ENCODE data around the gene CD63. TPM values are rescaled to one million over a fixed set of nuclear protein-coding genes. Genes with fewer than 3 reads are reported as not detected.

Gene CD63
- total RNA-seq, 1 experiment from 2014 or later: 409 TPM

DNA sequence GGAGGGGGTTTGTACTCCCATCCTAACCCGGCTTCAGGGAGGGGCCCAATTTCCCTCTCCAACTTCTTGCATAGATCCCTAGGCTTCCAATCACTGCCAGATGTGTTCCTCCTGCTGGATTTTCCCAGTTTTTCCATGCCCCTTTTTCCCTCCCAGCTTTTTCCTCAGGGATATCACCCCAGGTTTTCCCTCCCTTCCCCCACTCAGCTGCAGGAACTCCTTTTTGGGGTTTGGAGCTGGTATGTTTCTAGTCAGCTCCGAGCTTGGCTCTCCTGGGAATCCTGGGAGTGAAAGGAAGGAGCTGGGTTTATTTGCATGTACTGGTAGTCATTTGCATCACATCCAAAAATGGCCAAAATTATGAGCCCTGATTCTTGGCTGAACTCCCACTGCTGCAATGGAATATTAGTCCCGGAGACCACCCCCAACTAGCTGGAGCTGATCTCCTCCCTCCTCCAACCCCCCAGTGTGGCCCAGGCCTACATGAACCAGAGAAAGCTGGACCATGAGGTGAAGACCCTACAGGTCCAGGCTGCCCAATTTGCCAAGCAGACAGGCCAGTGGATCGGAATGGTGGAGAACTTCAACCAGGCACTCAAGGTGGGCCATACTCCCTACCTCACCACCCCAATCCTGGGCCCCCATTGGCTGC is 10.1 kb downstream of the CD63 start:
- ATAC-seq: no peak
- ChIA-PET CTCF (interaction anchor here (1.1 to 10.8 kb wide), 9 partner anchors 11 to 111 kb away, joined by 3 to 160 read pairs (median 16); partner anchors contain the start of genes CD63 and ITGA7), POLR2A (interaction anchor here (1.5 to 3.4 kb wide), 2 partner anchors 11 kb away, joined by 6 to 21 read pairs; partner anchors contain the start of genes CD63 and ITGA7)
- Mint-ChIP-seq H3K4me1 (peaks cover 37% of the 10 kb centered on the region), H3K9me3 (no peaks in the 10 kb centered on the region), H3K27me3 (ENCODE audit: low read depth) (0 out of 2 replicates have a peak, but pooled peaks cover 3% of the 10 kb centered on the region), H3K27ac (peak overlapping the region; percentile 3; the same call in 1 of the 2 replicates), H3K4me3 (peak overlapping the region; percentile 85), H3K36me3 (peaks cover 4% of the 10 kb centered on the region; the same call in 1 of the 2 replicates)
- TF ChIP-seq, protein P1, sequence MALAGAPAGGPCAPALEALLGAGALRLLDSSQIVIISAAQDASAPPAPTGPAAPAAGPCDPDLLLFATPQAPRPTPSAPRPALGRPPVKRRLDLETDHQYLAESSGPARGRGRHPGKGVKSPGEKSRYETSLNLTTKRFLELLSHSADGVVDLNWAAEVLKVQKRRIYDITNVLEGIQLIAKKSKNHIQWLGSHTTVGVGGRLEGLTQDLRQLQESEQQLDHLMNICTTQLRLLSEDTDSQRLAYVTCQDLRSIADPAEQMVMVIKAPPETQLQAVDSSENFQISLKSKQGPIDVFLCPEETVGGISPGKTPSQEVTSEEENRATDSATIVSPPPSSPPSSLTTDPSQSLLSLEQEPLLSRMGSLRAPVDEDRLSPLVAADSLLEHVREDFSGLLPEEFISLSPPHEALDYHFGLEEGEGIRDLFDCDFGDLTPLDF (CRISPR knock-in tag; IDR thresholded peaks at IDR 0.05): no peak
- TF ChIP-seq GTF2I (CRISPR knock-in tag; conservative IDR thresholded peaks at IDR 0.05) (no peak), FOXP1 (CRISPR knock-in tag; IDR thresholded peaks at IDR 0.05; ENCODE audit: borderline replicate concordance) (no peak), SP1 (CRISPR knock-in tag; conservative IDR thresholded peaks at IDR 0.05) (no peak), ZNF138 (CRISPR knock-in tag; conservative IDR thresholded peaks at IDR 0.05) (no peak), ETV6 (CRISPR knock-in tag; IDR thresholded peaks at IDR 0.05) (no peak), FOXK1 (CRISPR knock-in tag; IDR thresholded peaks at IDR 0.05) (no peak), NR2C2 (CRISPR knock-in tag; IDR thresholded peaks at IDR 0.05) (no peak), EMX1 (CRISPR knock-in tag; IDR thresholded peaks at IDR 0.05) (no peak), ZNF423 (CRISPR knock-in tag; IDR thresholded peaks at IDR 0.05) (no peak), MXD4 (CRISPR knock-in tag; IDR thresholded peaks at IDR 0.05; ENCODE audit: borderline replicate concordance) (no peak), RORB (CRISPR knock-in tag; IDR thresholded peaks at IDR 0.05) (no peak)
- TF ChIP-seq, protein P2, sequence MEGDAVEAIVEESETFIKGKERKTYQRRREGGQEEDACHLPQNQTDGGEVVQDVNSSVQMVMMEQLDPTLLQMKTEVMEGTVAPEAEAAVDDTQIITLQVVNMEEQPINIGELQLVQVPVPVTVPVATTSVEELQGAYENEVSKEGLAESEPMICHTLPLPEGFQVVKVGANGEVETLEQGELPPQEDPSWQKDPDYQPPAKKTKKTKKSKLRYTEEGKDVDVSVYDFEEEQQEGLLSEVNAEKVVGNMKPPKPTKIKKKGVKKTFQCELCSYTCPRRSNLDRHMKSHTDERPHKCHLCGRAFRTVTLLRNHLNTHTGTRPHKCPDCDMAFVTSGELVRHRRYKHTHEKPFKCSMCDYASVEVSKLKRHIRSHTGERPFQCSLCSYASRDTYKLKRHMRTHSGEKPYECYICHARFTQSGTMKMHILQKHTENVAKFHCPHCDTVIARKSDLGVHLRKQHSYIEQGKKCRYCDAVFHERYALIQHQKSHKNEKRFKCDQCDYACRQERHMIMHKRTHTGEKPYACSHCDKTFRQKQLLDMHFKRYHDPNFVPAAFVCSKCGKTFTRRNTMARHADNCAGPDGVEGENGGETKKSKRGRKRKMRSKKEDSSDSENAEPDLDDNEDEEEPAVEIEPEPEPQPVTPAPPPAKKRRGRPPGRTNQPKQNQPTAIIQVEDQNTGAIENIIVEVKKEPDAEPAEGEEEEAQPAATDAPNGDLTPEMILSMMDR (IDR thresholded peaks at IDR 0.05): no peak
- TF ChIP-seq, protein P3, sequence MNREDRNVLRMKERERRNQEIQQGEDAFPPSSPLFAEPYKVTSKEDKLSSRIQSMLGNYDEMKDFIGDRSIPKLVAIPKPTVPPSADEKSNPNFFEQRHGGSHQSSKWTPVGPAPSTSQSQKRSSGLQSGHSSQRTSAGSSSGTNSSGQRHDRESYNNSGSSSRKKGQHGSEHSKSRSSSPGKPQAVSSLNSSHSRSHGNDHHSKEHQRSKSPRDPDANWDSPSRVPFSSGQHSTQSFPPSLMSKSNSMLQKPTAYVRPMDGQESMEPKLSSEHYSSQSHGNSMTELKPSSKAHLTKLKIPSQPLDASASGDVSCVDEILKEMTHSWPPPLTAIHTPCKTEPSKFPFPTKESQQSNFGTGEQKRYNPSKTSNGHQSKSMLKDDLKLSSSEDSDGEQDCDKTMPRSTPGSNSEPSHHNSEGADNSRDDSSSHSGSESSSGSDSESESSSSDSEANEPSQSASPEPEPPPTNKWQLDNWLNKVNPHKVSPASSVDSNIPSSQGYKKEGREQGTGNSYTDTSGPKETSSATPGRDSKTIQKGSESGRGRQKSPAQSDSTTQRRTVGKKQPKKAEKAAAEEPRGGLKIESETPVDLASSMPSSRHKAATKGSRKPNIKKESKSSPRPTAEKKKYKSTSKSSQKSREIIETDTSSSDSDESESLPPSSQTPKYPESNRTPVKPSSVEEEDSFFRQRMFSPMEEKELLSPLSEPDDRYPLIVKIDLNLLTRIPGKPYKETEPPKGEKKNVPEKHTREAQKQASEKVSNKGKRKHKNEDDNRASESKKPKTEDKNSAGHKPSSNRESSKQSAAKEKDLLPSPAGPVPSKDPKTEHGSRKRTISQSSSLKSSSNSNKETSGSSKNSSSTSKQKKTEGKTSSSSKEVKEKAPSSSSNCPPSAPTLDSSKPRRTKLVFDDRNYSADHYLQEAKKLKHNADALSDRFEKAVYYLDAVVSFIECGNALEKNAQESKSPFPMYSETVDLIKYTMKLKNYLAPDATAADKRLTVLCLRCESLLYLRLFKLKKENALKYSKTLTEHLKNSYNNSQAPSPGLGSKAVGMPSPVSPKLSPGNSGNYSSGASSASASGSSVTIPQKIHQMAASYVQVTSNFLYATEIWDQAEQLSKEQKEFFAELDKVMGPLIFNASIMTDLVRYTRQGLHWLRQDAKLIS (CRISPR knock-in tag; IDR thresholded peaks at IDR 0.05; ENCODE audit: borderline replicate concordance): no peak
- TF ChIP-seq, protein P4, sequence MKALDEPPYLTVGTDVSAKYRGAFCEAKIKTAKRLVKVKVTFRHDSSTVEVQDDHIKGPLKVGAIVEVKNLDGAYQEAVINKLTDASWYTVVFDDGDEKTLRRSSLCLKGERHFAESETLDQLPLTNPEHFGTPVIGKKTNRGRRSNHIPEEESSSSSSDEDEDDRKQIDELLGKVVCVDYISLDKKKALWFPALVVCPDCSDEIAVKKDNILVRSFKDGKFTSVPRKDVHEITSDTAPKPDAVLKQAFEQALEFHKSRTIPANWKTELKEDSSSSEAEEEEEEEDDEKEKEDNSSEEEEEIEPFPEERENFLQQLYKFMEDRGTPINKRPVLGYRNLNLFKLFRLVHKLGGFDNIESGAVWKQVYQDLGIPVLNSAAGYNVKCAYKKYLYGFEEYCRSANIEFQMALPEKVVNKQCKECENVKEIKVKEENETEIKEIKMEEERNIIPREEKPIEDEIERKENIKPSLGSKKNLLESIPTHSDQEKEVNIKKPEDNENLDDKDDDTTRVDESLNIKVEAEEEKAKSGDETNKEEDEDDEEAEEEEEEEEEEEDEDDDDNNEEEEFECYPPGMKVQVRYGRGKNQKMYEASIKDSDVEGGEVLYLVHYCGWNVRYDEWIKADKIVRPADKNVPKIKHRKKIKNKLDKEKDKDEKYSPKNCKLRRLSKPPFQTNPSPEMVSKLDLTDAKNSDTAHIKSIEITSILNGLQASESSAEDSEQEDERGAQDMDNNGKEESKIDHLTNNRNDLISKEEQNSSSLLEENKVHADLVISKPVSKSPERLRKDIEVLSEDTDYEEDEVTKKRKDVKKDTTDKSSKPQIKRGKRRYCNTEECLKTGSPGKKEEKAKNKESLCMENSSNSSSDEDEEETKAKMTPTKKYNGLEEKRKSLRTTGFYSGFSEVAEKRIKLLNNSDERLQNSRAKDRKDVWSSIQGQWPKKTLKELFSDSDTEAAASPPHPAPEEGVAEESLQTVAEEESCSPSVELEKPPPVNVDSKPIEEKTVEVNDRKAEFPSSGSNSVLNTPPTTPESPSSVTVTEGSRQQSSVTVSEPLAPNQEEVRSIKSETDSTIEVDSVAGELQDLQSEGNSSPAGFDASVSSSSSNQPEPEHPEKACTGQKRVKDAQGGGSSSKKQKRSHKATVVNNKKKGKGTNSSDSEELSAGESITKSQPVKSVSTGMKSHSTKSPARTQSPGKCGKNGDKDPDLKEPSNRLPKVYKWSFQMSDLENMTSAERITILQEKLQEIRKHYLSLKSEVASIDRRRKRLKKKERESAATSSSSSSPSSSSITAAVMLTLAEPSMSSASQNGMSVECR (CRISPR knock-in tag; IDR thresholded peaks at IDR 0.05; ENCODE audit: borderline replicate concordance): no peak
- DNase-seq (ENCODE audit: low spot score): no peak

Measured in WTC11 (cell line).